ENCODE results near the gene MSH5.
A peak's percentile ranks its signal among the peaks of the same experiment; 100 is the strongest.
"Not testable (repeated sequence)": the region's sequence is repeated elsewhere in the genome, so short reads cannot be mapped to it uniquely, and the experiment has no call there.

Gene MSH5

DNA sequence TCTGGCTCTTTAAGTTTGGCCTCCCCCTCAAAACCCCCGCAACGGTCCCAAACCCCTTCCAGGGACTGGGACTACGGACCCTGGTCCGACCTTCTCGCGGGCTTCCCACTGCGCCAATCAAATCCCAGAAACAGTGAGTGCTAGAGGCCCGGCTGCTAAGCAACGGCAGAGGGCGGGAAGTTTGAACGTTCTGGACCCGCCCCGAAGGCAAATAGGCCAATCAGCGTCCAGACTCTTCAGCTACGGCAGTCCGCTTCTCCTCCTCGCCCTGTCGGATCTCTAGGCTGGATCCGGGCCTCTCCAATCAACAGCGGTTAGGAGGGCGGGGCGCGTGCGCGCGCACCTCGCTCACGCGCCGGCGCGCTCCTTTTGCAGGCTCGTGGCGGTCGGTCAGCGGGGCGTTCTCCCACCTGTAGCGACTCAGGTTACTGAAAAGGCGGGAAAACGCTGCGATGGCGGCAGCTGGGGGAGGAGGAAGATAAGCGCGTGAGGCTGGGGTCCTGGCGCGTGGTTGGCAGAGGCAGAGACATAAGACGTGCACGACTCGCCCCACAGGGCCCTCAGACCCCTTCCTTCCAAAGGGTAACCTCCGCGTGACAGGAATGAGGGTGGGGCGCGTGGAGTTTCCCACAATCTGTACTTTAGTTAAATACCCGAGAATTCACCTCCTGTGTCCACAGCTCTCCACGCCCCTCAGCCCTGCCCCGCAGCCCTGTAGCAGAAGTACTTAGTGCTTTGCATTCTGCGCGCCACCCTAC is at the start of gene MSH5:
TSS of gene MSH5 (plus strand) at position 367 of the 758 bp plus-strand sequence. CDS start 462 bp downstream, outside the sequence.
- DNase-seq (ENCODE audit: low read depth, low spot score): peak; percentile 88

DNA sequence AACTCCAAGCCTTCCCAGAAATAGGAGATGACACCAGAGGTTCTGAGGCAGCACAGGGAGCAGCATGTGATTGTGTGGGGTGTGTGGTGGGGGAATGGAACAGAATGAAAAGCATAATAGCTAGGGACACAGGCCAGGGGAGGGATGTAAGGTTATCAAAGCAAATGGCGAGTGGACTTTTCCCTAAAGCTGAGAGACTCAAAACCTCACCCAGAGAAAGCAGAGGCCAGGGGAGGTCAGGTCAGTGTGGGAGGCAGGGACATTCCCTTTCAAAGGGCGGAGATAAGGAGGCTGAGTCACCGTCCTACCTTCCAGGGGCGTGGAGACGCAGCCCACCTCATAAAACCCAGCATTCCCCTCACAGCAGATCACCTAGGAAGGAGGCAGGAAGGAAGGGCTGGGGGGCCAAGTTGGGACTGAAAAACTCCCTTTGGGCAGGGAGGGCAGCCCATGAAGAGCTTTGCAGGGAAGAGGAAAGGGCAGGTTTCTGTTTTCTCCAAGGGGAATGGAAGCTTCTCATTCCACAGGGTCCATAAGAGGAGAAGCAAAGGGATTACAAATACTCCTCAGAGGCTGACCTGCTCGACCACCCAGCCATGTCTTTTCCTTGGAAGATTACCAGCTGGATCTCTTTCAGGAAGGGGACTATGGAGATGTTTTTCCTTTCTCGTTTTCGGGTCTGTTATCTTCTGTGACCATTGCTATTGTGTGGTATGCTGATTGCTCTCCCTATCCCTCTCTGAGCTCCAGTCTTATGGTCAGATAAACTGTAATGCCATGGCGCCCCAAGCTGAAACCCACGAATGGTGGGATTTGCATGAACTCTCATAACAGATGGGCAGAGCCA is 49.4 kb upstream of the MSH5 start:
- DNase-seq (ENCODE audit: low read depth, low spot score): no peak

DNA sequence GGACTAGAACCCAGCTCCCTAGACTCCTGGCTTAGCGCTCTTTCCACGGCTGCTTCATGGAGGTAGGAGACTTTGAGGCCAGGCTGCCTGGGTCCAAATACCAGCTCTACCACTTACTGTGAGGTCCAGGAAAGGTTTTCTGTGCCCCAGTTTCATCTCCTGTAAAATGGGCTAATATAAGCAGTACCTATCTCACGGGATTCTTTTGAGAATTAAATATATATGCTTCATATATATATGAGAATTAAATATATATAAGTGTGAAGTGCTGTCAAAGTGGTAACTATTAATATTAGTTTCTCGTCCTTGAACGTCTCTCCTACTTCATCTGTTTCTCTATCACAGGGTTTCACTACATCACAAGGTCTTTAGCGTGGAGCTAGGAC is 48.7 kb upstream of the MSH5 start:
- DNase-seq (ENCODE audit: low read depth, low spot score): no peak

DNA sequence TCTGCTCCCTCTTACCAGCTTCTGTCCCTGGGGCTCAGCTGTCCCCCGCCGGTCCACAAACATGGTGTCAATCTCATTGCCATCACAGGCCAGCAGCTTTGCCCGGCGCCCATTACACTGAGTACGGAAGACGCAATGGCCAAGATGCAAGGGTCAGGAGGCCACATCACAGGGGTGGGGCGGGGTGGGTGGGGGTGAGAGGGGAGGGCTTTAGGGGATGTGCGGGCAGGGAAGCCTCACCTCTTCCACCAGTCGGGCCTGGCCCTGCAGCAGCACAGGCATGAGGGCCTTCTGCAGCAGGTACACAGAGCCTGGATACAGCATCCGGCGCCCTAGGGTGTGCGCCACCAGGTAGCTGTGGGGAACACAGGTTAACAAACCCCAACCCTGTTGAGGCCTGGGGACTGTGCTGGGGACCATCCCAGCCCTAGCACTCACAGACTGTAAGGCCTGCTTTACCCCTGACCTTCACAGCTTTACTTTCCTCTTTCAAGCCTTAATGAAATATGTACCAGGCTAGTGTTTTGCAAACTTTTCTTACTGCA is 48.2 kb upstream of the MSH5 start:
- DNase-seq (ENCODE audit: low read depth, low spot score): no peak

DNA sequence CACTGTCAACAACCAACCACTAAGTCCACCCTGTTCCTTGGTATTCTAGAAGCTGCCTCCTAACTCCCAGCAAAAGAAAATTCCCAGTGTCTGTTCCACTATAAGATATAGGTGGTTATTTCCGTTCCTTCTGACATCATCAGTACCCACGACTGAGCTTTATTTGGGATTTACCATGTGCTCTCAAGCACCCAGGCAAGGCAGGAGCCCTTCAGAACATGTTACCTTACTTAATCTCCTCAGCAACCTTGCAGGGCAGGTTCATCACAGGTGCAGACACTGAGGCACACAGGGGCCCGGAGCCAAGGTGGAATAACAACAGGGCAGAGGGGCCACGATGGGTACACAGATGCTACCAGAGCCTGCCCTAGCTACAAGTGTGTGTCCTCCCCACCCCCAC is 47.5 kb upstream of the MSH5 start:
- no peak for DNase-seq (ENCODE audit: low read depth, low spot score)

DNA sequence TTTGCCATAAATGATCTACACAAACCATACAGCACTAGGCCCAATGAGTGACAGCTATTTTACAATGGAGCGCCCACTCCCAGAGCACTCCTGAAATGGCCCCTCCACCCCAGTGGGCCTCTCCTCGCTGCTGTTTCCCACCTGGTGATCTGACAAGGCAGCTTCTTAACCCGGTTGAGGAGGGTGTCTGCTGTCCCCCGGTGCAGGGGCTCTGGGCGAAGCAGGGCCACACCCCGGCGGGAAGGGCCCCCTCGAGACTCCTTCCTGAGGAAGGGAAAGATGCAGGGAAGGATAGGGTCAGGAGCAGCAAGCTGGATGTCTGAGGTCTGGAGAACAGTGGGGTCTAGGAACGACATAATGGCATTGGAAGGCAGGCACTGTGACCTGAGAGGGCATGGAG is 46.9 kb upstream of the MSH5 start:
- no peak for DNase-seq (ENCODE audit: low read depth, low spot score)

DNA sequence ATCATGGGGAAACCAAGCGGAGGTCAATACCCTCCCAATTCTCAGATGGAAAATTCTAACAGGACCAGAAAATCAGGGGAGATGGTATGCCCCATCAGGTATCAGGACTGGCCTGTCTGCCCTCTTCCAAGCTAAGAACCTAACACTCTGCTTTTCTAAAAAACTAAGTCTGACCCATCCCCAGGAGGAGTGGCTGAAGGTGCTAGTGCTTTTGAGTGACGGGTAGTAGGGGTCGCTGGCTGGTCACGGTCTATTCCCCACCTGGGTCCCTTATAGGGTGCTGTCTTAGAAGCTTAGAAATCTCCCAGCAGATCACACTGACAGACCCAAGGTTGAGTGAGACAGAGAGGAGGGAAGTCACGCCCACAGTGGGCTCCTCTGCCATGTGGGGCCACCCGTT is 46.3 kb upstream of the MSH5 start:
- no peak for DNase-seq (ENCODE audit: low read depth, low spot score)

DNA sequence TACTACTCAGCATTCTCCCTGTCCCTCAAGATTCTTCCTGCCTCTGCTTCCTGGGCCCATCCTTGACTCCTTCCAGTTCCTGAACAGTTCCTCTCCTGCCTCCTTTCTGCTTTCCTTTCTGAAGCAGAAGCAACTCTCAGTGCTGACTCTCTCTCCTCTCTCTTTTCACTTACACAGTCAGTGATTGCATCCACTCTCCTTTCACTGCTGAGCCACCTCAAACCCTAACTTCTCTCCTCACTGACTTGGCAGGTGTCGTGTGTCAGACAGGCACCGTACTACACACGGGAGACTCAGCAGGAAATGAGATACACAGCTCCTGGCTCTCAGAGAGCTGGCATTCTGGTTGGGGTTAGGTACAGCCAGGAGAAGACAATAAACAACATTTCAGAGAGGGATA is 42.2 kb upstream of the MSH5 start:
- DNase-seq (ENCODE audit: low read depth, low spot score): no peak

DNA sequence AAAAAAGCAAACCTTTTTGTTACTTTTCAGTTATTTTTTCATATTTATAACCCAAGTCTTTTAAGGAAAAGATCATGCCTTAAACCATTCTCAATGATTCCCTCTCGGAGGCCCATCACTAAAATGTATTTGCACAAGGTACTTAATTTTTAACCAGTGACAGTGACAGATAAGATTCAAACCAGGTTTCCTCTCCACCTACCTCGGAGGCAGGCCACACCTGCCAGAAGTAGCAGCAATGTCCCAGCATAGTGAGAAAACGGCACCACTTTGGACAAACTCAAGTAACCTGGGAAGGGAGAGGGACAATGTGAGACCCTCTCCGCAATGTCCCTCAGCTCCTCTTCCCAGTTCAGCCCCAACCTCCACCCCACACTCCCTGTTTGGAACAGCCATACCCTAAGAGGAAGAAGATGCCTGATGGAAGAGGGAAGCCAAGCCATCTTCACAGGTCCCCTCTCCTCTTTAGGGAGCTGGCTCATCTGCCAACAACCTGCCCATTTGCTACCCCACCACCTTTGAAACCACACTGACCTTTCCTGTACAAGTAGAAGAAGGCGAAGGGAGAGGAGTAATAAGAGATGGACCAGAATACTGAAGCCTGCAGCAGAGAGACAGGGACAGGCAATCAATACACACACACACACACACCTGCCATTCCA is 38.9 kb upstream of the MSH5 start:
- DNase-seq (ENCODE audit: low read depth, low spot score): no peak

DNA sequence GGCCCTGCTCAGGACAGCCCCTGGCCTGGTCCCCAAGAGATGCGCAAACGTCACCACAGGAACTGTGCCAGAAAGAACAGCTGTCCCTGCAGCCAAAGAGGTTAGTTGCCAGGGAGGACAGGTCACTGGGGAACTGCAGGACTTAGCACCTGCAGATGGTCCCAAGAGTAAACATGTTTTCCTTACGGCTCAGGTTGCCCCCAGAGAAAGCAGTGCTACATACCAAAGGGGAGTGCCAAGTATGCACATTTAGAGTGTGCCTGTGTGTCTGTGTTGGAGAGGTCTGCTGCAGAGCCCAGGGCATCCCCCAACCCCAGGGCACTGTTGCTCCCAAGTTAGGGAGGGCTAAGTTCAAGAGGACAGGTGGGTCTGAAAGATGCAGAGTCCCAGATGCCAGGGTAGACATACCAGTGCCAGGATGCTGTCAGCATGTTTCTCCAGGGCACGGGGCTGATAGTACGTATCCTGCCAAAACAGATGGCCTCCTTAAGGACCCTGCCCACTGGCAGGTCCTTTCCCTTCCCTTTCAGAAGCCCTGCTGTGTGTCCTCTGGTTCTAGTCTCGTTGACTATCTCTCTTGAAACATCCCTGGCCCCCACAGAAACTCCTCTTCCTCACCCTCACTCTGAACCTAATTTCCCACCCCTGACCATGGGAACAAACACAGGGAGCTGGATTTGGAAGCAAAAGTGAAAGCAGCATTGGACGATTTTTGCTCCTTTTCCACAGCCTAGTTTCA is 38.0 kb upstream of the MSH5 start:
- no peak for DNase-seq (ENCODE audit: low read depth, low spot score)

DNA sequence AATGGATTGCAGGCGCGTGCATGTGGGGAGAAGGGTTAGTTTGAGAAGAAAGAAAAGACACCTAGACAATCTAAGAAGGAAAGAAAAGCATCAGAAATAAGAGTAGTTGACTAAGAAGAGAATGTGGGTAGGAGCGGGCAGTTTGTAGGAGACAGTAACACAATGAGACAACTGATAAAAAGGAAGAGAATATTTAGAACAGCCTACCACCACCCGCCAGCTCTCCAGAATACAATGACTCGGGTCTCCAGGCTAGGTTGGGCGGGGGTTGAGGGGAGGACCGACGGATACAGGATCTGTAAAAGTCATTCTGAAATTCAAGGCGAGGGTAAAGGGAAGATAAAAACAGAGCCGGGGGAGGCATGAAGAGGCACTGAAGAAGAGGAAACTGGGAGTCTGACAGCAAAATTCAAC is 37.4 kb upstream of the MSH5 start:
- DNase-seq (ENCODE audit: low read depth, low spot score): no peak

DNA sequence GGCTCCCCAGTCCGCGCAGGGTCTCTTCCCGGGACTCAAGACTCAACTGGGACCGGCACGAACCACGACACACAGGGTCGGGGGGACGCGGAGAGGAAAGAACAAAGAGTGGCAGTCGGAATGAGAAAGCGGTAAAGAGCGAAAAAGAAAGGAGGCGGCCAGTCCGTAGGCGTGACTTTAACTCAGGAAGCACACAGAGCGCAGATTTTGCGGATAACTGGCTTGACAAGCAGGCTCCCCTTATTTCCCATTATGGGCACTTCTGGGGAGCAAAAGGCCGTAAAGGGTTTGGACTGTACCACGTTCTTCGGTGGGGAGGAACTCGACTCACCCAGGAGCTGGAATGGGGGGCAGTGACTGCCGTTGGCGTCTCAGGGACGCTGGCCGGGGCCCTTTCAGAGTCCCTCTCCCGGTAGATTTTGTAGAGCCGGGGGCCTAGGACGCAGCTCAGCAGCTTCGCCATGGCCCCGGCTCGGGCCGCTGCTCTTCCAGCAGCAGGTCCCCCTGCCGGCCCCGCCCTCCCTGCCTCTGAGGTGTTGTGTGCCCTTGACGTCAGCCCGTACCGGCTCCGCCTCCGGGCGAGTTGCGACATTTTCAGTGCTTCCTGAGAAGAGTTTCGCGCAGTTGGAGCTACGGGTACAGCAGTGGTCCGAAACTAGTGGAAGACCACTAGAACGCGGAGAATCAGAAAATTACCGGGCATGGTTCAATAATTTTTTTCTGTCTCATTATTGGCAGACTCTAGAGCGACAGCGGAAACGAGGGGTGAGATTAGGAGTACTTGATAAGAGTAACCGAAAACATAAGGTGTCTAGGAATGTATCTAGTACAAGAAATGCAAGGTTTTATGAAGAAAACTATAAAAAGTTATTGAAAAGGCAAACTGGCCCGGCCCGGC is 36.7 kb upstream of the MSH5 start, which contains the start of gene ABHD16A:
TSS of gene ABHD16A (minus strand) at position 506 of the 898 bp plus-strand sequence. CDS start at position 463, 43 bp downstream.
- DNase-seq (ENCODE audit: low read depth, low spot score): peak; percentile 94

DNA sequence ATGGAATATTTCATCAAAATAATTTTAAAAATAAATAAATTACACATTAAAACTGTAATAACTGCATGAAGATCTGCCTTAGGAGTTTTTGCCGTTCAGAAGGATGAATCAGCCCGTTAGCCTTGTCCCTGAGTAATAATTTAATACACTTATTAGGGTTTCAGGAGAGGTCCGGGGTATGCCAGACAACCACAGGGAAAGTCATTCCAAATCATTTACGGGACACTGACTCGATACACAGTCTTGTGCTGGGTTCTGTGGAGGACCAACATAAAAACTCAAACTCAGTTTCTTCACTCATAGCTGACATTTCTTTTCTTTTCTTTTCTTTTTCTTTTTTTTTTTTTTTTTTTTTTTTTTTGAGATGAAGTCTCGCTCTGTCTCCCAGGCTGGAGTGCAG is 33.9 kb upstream of the MSH5 start:
- no peak for DNase-seq (ENCODE audit: low read depth, low spot score)

DNA sequence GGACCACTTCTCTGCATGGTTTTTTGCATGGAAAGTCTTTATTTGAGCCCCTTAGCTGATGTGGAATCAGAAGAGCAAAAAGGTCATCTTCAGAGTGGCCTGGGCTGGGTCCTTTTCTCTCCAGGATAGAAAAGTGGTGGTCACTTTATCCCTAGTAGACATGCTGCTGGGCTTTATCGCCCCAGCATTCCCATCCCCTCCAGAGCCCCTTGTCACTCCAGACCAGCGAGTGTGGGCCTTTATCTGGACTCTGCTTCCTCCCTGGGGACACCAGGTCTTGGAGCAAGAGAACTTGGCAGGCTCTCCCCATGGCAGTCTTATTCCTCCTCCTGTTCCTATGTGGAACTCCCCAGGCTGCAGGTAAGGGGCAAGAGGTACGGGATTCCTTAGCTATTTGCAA is 33.2 kb upstream of the MSH5 start, which contains the start of gene LY6G6F:
TSS of gene LY6G6F (plus strand) at position 268 of the 400 bp plus-strand sequence. CDS start at position 309, 41 bp downstream.
- DNase-seq (ENCODE audit: low read depth, low spot score): no peak

DNA sequence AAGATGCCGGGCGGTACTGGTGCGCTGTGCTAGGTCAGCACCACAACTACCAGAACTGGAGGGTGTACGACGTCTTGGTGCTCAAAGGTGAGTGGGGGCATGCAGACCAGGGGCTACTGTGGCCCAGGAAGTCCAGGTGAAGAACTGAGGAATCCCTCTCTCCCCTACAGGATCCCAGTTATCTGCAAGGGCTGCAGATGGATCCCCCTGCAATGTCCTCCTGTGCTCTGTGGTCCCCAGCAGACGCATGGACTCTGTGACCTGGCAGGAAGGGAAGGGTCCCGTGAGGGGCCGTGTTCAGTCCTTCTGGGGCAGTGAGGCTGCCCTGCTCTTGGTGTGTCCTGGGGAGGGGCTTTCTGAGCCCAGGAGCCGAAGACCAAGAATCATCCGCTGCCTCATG is 32.1 kb upstream of the MSH5 start:
- DNase-seq (ENCODE audit: low read depth, low spot score): no peak

DNA sequence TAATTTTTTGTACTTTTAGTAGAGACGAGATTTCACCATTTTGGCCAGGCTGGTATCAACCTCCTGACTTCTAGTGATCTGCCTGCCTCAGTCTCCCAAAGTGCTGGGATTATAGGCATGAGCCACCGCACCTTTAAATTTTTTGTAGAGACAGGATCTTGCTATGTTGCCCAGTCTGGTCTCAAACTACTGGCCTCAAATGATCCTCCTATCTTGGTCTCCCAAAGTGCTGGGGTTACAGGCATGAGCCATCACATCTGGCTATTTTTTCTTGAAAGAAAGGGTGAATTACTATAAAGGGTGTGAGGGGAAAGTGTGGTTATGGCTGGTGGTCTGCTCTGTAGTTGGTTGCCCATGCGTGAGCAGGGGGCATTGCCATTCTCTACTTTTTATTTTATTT is 31.6 kb upstream of the MSH5 start:
- DNase-seq (ENCODE audit: low read depth, low spot score): no peak

DNA sequence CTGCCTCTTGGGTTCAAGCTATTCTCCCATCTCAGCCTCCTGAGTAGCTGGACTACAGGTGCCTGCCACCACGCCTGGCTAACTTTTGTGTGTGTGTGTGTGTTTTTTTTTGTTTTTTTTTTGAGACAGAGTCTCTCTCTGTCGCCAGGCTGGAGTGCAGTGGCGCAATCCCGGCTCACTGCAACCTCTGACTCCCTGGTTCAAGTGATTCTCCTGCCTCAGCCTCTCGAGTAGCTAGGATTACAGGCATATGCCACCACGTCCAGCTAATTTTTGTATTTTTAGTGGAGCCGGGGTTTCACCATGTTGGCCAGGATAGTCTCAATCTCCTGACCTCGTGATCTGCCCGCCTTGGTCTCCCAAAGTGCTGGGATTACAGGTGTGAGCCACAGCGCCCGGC is 30.6 kb upstream of the MSH5 start:
- DNase-seq (ENCODE audit: low read depth, low spot score): not testable (repeated sequence)

DNA sequence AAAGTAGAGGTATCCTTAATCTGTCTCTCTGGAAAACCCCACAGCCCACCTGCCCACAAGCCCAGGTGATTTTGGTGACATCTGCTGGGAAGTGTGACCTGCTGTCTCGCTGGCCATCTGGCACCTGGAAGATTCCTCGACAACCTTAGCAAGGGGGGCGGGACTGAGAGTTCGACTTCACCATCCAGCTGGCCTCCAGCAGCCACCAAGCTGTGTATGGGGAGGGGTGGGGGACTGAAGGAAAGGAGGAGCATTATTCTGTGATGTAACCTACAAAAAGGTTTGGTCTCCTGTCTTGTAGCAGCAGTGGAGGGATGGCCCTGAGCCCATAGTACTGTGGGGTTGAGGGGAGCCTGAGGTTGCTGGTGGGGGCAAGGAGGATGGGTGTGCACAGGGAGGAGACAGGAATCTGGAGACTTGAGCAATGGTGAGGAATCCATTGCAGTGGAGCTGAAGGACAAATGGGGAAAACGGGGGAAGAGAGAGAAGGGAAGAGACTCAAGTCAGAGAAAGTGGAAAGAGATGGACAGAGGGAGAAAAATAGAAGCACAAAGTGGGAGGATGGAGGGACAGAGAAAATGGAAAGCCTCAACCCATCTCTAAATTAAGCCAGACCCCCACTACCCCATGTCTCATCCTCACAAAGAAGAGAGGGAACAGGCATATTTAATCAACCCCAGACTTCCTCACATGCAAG is 29.1 kb upstream of the MSH5 start:
- DNase-seq (ENCODE audit: low read depth, low spot score): no peak

DNA sequence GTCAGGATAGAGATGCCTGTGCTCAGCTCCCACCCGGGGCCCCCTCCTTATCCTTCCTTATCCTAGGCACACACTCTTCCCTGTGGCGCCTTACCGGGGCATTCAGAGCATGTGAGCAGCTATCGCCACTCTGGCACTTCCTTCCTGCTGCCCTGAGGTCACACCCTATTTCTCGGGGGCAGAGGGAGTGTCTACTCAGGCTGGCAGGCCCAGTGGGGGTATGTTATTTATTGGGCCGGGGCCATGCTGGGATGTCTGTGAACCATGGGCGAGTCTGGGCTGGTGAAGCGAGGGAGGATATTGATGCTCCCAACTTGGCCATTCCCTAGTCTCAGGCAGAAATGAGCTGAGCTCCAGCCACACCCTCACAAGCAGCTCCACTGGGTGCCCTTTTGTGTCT is 28.6 kb upstream of the MSH5 start:
- DNase-seq (ENCODE audit: low read depth, low spot score): no peak

DNA sequence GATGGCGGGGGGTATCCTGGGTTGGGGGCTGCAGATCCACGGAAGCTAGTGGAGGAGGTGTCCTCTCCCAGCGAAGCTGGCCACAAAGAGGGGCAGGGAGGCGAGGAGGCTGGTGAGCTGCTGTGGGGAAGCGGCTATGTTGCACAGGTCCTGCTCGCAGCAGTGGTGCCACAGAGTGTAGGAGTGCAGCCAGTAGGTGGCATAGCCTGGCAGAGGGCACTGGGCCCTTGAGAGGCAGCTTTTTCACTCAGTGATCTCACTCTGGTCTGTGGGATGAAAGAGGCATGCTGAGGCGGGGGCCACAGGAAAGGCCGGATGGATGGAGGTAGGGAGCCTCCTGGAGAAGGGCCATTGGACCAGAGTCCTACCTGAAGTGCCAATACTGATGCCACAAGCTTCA is 27.5 kb upstream of the MSH5 start:
- DNase-seq (ENCODE audit: low read depth, low spot score): no peak
